Thyroid gland (tissue), 4 donors: ENCODE data around the gene DACH1. TPM values are rescaled to one million over a fixed set of nuclear protein-coding genes. Genes with fewer than 3 reads are reported as not detected.
"Not testable (repeated sequence)": the region's sequence is repeated elsewhere in the genome, so short reads cannot be mapped to it uniquely, and the experiment has no call there.

Experiments used
- DNase-seq, 2 donors: peaks; one replicate each; pipeline ENCODE4 v3.0.0-alpha.2; 2019
- H3K27ac ChIP-seq, 3 donors: fragments of 200-600 bp; sonication (generic); 1 replicate in 2 of 3; 2 replicates in 1 of 3; pipeline ENCODE4 v1.5.1; 2016 to 2019; ENCODE audit warnings: mild to moderate bottlenecking in 1 of 3, moderate library complexity in 1 of 3
- H3K27me3 ChIP-seq: fragments of 200-600 bp; sonication (generic); one replicate; pipeline ENCODE4 v1.5.1; 2019
- H3K36me3 ChIP-seq, 2 donors: fragments of 200-600 bp; sonication (generic); one replicate each; pipeline ENCODE4 v1.5.1; 2016 to 2019
- H3K4me1 ChIP-seq, 2 donors: fragments of 200-600 bp; sonication (generic); one replicate each; pipeline ENCODE4 v1.5.1; 2017 to 2019
- H3K4me3 ChIP-seq, 3 donors: fragments of 200-600 bp; sonication (generic); replicated peaks in 1 of 3; 1 replicate in 2 of 3; 2 replicates in 1 of 3; pipeline ENCODE4 v1.5.1; 2016; ENCODE audit warnings: mild to moderate bottlenecking in 1 of 3
- H3K9me3 ChIP-seq: fragments of 200-600 bp; sonication (generic); one replicate; pipeline ENCODE4 v1.5.1; 2017
- CTCF ChIP-seq, 6 experiments: fragments of 200-600 bp in 3 of 6; fragments of 450-650 bp in 3 of 6; sonication (generic) in 3 of 6; IDR thresholded peaks; one replicate each; pipeline ENCODE4 v1.5.1; 2016 to 2019; ENCODE audit warnings: antibody characterized with exemption in 6 of 6, mild to moderate bottlenecking in 2 of 6, inconsistent platforms in 1 of 6, moderate library complexity in 1 of 6
- POLR2A ChIP-seq, 2 donors: fragments of 450-650 bp; IDR thresholded peaks; one replicate each; pipeline ENCODE4 v1.6.1; 2017; ENCODE audit warnings: antibody characterized with exemption in 2 of 2, mild to moderate bottlenecking in 2 of 2, moderate library complexity in 1 of 2
- WGBS, 2 donors: methylation state at CpG; one replicate each; pipeline ENCODE4 v1.1.5; 2017; 5-methylcytosine and 5-hydroxymethylcytosine counted together
- intact Hi-C: fragments of 100-400 bp; cut with DNase I; formaldehyde crosslinking; loops from one replicate; pipeline ENCODE4 v1.15.1; 2023
- total RNA-seq, 4 donors: library from RNA; depleted of rRNA; stranded (reverse); fragments of >200 nt; gene quantifications; one replicate each; pipeline ENCODE4 v1.2.3, GENCODE V29; 2016

DACH1 gene
- total RNA-seq, 4 donors from 2014 or later: 0.33 to 0.49 (median 0.33) TPM; not detected in 1

- H3K9me3 ChIP-seq: no peaks in the 10 kb centered on the region
- no peaks in the 10 kb centered on the region for H3K27me3 ChIP-seq
- no peak overlapping the region for H3K4me3 ChIP-seq
- TF ChIP-seq POLR2A (IDR thresholded peaks at IDR 0.05): no peak
- no peak for TF ChIP-seq CTCF (IDR thresholded peaks at IDR 0.05)
- no peak overlapping the region for H3K27ac ChIP-seq
- WGBS, 2 donors: 77 to 79% methylated on average over 2 of the region's 2 CpGs
- H3K36me3 ChIP-seq: no peaks in the 10 kb centered on the region
- H3K4me1 ChIP-seq: no peaks in the 10 kb centered on the region
- intact Hi-C loops: no loop called here
- no peak for DNase-seq
Measured at GRCh38 chr13:71838842-71839241, 28.2 kb downstream of the DACH1 start.

GRCh38 chr13:71837582-71837981, 29.4 kb downstream of the DACH1 start:
- H3K4me1 ChIP-seq, DNase-seq, H3K4me3 ChIP-seq, H3K27ac ChIP-seq, intact Hi-C loops, H3K27me3 ChIP-seq, H3K9me3 ChIP-seq, H3K36me3 ChIP-seq: not testable (repeated sequence)
- 91 to 92% methylated on average over 4 of the region's 5 CpGs for WGBS, 2 donors

GRCh38 chr13:71831716-71832115, 35.3 kb downstream of the DACH1 start:
- H3K27me3 ChIP-seq: no peaks in the 10 kb centered on the region
- no peak overlapping the region for H3K27ac ChIP-seq
- no peaks in the 10 kb centered on the region for H3K36me3 ChIP-seq
- no peak overlapping the region for H3K4me3 ChIP-seq
- no peak for DNase-seq
- 39 to 51% methylated on average over 3 of the region's 3 CpGs for WGBS, 2 donors
- no peaks in the 10 kb centered on the region for H3K9me3 ChIP-seq
- TF ChIP-seq POLR2A (IDR thresholded peaks at IDR 0.05): no peak
- no peak for TF ChIP-seq CTCF (IDR thresholded peaks at IDR 0.05)
- H3K4me1 ChIP-seq: no peaks in the 10 kb centered on the region
- intact Hi-C loops: no loop called here

- WGBS, 2 donors: 90 to 92% methylated on average over 2 of the region's 2 CpGs
- Histone ChIP-seq H3K36me3 (no peaks in the 10 kb centered on the region), H3K27me3 (no peaks in the 10 kb centered on the region), H3K27ac (no peak overlapping the region), H3K9me3 (no peaks in the 10 kb centered on the region), H3K4me1 (no peaks in the 10 kb centered on the region), H3K4me3 (no peak overlapping the region)
- intact Hi-C loops: no loop called here
- DNase-seq: no peak
- TF ChIP-seq CTCF (IDR thresholded peaks at IDR 0.05) (no peak), POLR2A (IDR thresholded peaks at IDR 0.05) (no peak)
Measured at GRCh38 chr13:71830736-71831135, 36.3 kb downstream of the DACH1 start.

- intact Hi-C loops: no loop called here
- no peaks in the 10 kb centered on the region for H3K4me1 ChIP-seq
- no peaks in the 10 kb centered on the region for H3K27me3 ChIP-seq
- 62 to 66% methylated on average over 5 of the region's 5 CpGs for WGBS, 2 donors
- no peaks in the 10 kb centered on the region for H3K36me3 ChIP-seq
- TF ChIP-seq POLR2A (IDR thresholded peaks at IDR 0.05) (no peak), CTCF (IDR thresholded peaks at IDR 0.05) (no peak)
- no peaks in the 10 kb centered on the region for H3K9me3 ChIP-seq
- H3K27ac ChIP-seq: no peak overlapping the region
- H3K4me3 ChIP-seq: no peak overlapping the region
- no peak for DNase-seq
Measured at GRCh38 chr13:71830323-71830722, 36.7 kb downstream of the DACH1 start.

GRCh38 chr13:71829547-71829946, 37.5 kb downstream of the DACH1 start:
- no peak overlapping the region for H3K4me3 ChIP-seq
- no peaks in the 10 kb centered on the region for H3K36me3 ChIP-seq
- H3K4me1 ChIP-seq: no peaks in the 10 kb centered on the region
- no peak for DNase-seq
- intact Hi-C loops: no loop called here
- H3K27ac ChIP-seq: no peak overlapping the region
- 71 to 90% methylated on average over 1 of the region's 1 CpG for WGBS, 2 donors
- no peak for TF ChIP-seq CTCF (IDR thresholded peaks at IDR 0.05)
- no peak for TF ChIP-seq POLR2A (IDR thresholded peaks at IDR 0.05)
- no peaks in the 10 kb centered on the region for H3K9me3 ChIP-seq
- no peaks in the 10 kb centered on the region for H3K27me3 ChIP-seq
